Lower leg skin (tissue), 3 donors: ENCODE results near the gene SPRR1A.

Experiments used
- CTCF ChIP-seq, 3 donors: fragments of 450-650 bp; IDR thresholded peaks; one replicate each; pipeline ENCODE4 v1.5.1; 2016; ENCODE audit warnings: antibody characterized with exemption in 3 of 3, mild to moderate bottlenecking in 3 of 3, moderate library complexity in 2 of 3
- POLR2A ChIP-seq, 2 donors: fragments of 450-650 bp; IDR thresholded peaks; one replicate each; pipeline ENCODE4 v1.6.1; 2016 to 2017; ENCODE audit warnings: antibody characterized with exemption in 2 of 2, mild to moderate bottlenecking in 1 of 2, moderate library complexity in 1 of 2

- no peak for TF ChIP-seq CTCF (IDR thresholded peaks at IDR 0.05)
- TF ChIP-seq POLR2A (IDR thresholded peaks at IDR 0.05), result no peak
Measured at GRCh38 chr1:152960452-152961044, 23.3 kb upstream of the SPRR1A start.
